IMR-90 (cell line): ENCODE measurements around the gene NAV2. TPM values are rescaled to one million over a fixed set of nuclear protein-coding genes. Genes with fewer than 3 reads are reported as not detected.

Source experiments
- ATAC-seq: fragments of 200-7000 bp; cut with Tn5 transposase; 2 replicates; pipeline ENCODE4 v1.9.1; 2020; ENCODE audit warnings: low read depth, mild to moderate bottlenecking, moderate library complexity
- BruUV-seq: library from RNA; stranded (reverse); fragments of 400-500 nt; replicated peaks from 2 replicates; lab custom pipeline; 2021; lab: Mats Ljungman, UMichigan
- CTCF ChIA-PET: fragments of 300-600 bp; formaldehyde crosslinking; extraction: SDS; loops from one replicate; lab custom pipeline; 2021; ENCODE audit warnings: antibody characterized with exemption; lab: Yijun Ruan, JAX
- POLR2A ChIA-PET: fragments of 300-600 bp; sonication (Branson Sonifier 250); formaldehyde crosslinking; loops from one replicate; lab custom pipeline; 2022; ENCODE audit warnings: antibody characterized with exemption; ENCODE audit not compliant: unreplicated experiment; lab: Charles Lee
- DNase-seq: peaks from one replicate; pipeline ENCODE4 v3.0.0; 2013
- H2AFZ ChIP-seq: replicated peaks from 2 replicates; pipeline ENCODE3; 2013; ENCODE audit warnings: low read length, mild to moderate bottlenecking; ENCODE audit not compliant: poor library complexity
- H2AK5ac ChIP-seq: 2 replicates; pipeline ENCODE4 v1.6.1; 2013; ENCODE audit warnings: low read depth, low read length, inconsistent platforms
- H2AK9ac ChIP-seq: replicated peaks from 2 replicates; pipeline ENCODE3; 2013; ENCODE audit warnings: mild to moderate bottlenecking, low read depth, low read length, moderate library complexity; ENCODE audit not compliant: poor library complexity
- H2BK120ac ChIP-seq: 2 replicates; pipeline ENCODE4 v1.6.1; 2013; ENCODE audit warnings: low read depth, low read length, inconsistent platforms
- H2BK15ac ChIP-seq: 3 replicates; pipeline ENCODE4 v1.6.1; 2013; ENCODE audit warnings: low read depth, low read length, inconsistent platforms
- H2BK20ac ChIP-seq: 2 replicates; pipeline ENCODE4 v1.6.1; 2013; ENCODE audit warnings: low read depth, mild to moderate bottlenecking, inconsistent platforms, low read length, moderate library complexity
- H2BK5ac ChIP-seq: 2 replicates; pipeline ENCODE4 v1.6.1; 2013; ENCODE audit warnings: mild to moderate bottlenecking, low read depth, low read length, inconsistent platforms; ENCODE audit not compliant: poor library complexity, severe bottlenecking
- H3K14ac ChIP-seq: replicated peaks from 2 replicates; pipeline ENCODE4 v1.6.1; 2013; ENCODE audit warnings: low read depth, low read length, inconsistent platforms
- H3K18ac ChIP-seq: 2 replicates; pipeline ENCODE4 v1.6.1; 2013; ENCODE audit warnings: low read depth, low read length, control low read depth
- H3K23ac ChIP-seq: 2 replicates; pipeline ENCODE4 v1.6.1; 2013; ENCODE audit warnings: low read depth, low read length, inconsistent platforms
- H3K27ac ChIP-seq: 2 replicates; pipeline ENCODE4 v1.5.1; 2013; ENCODE audit warnings: mild to moderate bottlenecking, control low read depth, low read length; ENCODE audit not compliant: insufficient read depth
- H3K27me3 ChIP-seq: 2 replicates; pipeline ENCODE4 v1.6.1; 2013; ENCODE audit warnings: low read length; ENCODE audit not compliant: control insufficient read depth, insufficient read depth
- H3K36me3 ChIP-seq: 2 replicates; pipeline ENCODE4 v1.6.1; 2013; ENCODE audit warnings: low read length, mixed read lengths; ENCODE audit not compliant: control insufficient read depth, insufficient read depth
- H3K4ac ChIP-seq: 2 replicates; pipeline ENCODE4 v1.6.1; 2013; ENCODE audit warnings: low read depth, low read length, inconsistent platforms
- H3K4me1 ChIP-seq: 2 replicates; pipeline ENCODE4 v1.6.1; 2013; ENCODE audit warnings: low read length, mixed read lengths; ENCODE audit not compliant: control insufficient read depth, insufficient read depth
- H3K4me2 ChIP-seq: 2 replicates; pipeline ENCODE4 v1.6.1; 2013; ENCODE audit warnings: low read depth, mild to moderate bottlenecking, control low read depth, low read length, moderate library complexity
- H3K4me3 ChIP-seq: 2 replicates; pipeline ENCODE4 v1.5.1; 2013; ENCODE audit warnings: low read depth, mild to moderate bottlenecking, control low read depth, low read length, moderate library complexity; ENCODE audit not compliant: insufficient read depth
- H3K56ac ChIP-seq: 2 replicates; pipeline ENCODE4 v1.6.1; 2013; ENCODE audit warnings: low read length, inconsistent platforms; ENCODE audit not compliant: insufficient read depth; ENCODE audit errors: extremely low read depth
- H3K79me1 ChIP-seq, 2 experiments: 2 replicates each; pipeline ENCODE4 v1.6.1; 2013; ENCODE audit warnings: low read length in 2 of 2, inconsistent platforms in 1 of 2, low read depth in 1 of 2
- H3K9ac ChIP-seq: 2 replicates; pipeline ENCODE4 v1.6.1; 2013; ENCODE audit warnings: low read depth, low read length, control low read depth
- H3K9me1 ChIP-seq: 2 replicates; pipeline ENCODE4 v1.6.1; 2013; ENCODE audit warnings: low read length, inconsistent platforms; ENCODE audit not compliant: insufficient read depth
- H3K9me3 ChIP-seq: 2 replicates; pipeline ENCODE4 v1.6.1; 2013; ENCODE audit warnings: low read length; ENCODE audit not compliant: control insufficient read depth, insufficient read depth
- H4K20me1 ChIP-seq: 2 replicates; pipeline ENCODE4 v1.6.1; 2013; ENCODE audit warnings: low read length, inconsistent platforms; ENCODE audit not compliant: insufficient read depth
- H4K5ac ChIP-seq: 2 replicates; pipeline ENCODE4 v1.6.1; 2013; ENCODE audit warnings: mild to moderate bottlenecking, low read depth, low read length, control low read depth
- H4K8ac ChIP-seq, 2 experiments: 2 replicates each; pipeline ENCODE4 v1.6.1; 2013; ENCODE audit warnings: low read depth in 2 of 2, low read length in 2 of 2, control low read depth in 1 of 2, inconsistent platforms in 1 of 2
- H4K91ac ChIP-seq: 2 replicates; pipeline ENCODE4 v1.6.1; 2013; ENCODE audit warnings: low read depth, low read length, inconsistent platforms; ENCODE audit not compliant: insufficient read depth
- CEBPB ChIP-seq: IDR thresholded peaks from 2 replicates; pipeline ENCODE4 v1.6.1; 2012; ENCODE audit warnings: low read depth, low read length, improper control_type of control experiment
- CHD1 ChIP-seq: IDR thresholded peaks from 2 replicates; pipeline ENCODE4 v1.6.1; 2012; ENCODE audit warnings: low read depth, low read length, improper control_type of control experiment
- FOS ChIP-seq: fragments of 150-350 bp; IDR thresholded peaks from 2 replicates; pipeline ENCODE4 v1.6.1; 2016; ENCODE audit warnings: low read depth, low read length
- MAFK ChIP-seq: IDR thresholded peaks from 2 replicates; pipeline ENCODE4 v1.6.1; 2012; ENCODE audit warnings: low read depth, low read length, improper control_type of control experiment
- MAZ ChIP-seq: IDR thresholded peaks from 2 replicates; pipeline ENCODE4 v1.6.1; 2012; ENCODE audit warnings: low read depth, mild to moderate bottlenecking, low read length, improper control_type of control experiment, moderate library complexity, borderline replicate concordance
- NFE2L2 ChIP-seq: fragments of 150-350 bp; IDR thresholded peaks from 2 replicates; pipeline ENCODE4 v1.6.1; 2016; ENCODE audit warnings: low read depth, mild to moderate bottlenecking, low read length
- RAD21 ChIP-seq: IDR thresholded peaks from 2 replicates; pipeline ENCODE4 v1.6.1; 2012; ENCODE audit warnings: low read length, improper control_type of control experiment
- RCOR1 ChIP-seq: IDR thresholded peaks from 2 replicates; pipeline ENCODE4 v1.6.1; 2012; ENCODE audit warnings: mild to moderate bottlenecking, low read length, improper control_type of control experiment; ENCODE audit not compliant: insufficient replicate concordance
- RFX5 ChIP-seq: IDR thresholded peaks from 2 replicates; pipeline ENCODE4 v1.8.0; 2012; ENCODE audit warnings: low read depth, mild to moderate bottlenecking, low read length, moderate library complexity
- SMC3 ChIP-seq: fragments of 150-350 bp; IDR thresholded peaks from 2 replicates; pipeline ENCODE4 v1.6.1; 2016; ENCODE audit warnings: low read depth, mild to moderate bottlenecking, antibody characterized with exemption, low read length, moderate library complexity
- WGBS, 2 experiments: methylation state at CpG; one replicate each; pipeline versions ENCODE4 v1.1.5 to v1.1.7; 2013; ENCODE audit warnings: missing lambda C conversion rate in 2 of 2; ENCODE audit not compliant: insufficient read length in 1 of 2; ENCODE audit errors: extremely low coverage in 2 of 2; 5-methylcytosine and 5-hydroxymethylcytosine counted together
- dilution Hi-C: fragments of 300-500 bp; cut with HindIII; formaldehyde crosslinking; loops from one replicate; pipeline ENCODE4 v1.14.3; 2018; ENCODE audit warnings: low sequenced_read_pairs; ENCODE audit not compliant: unreplicated experiment
- in situ Hi-C: fragments of 300-500 bp; cut with MboI; formaldehyde crosslinking; loops from 3 replicates; pipeline ENCODE4 v1.14.3; 2019; ENCODE audit warnings: low sequenced_read_pairs, inconsistent platforms, mixed read lengths
- intact Hi-C: fragments of 100-400 bp; cut with micrococcal nuclease; formaldehyde crosslinking; loops from 2 replicates; pipeline ENCODE4 v1.10.0; 2022
- polyA plus RNA-seq, 3 experiments: library from polyadenylated mRNA; depleted of rRNA; stranded (reverse); fragments of >200 nt; gene quantifications; 2 replicates each; pipeline ENCODE4 v1.2.3, GENCODE V29; 2012; ENCODE audit warnings: low replicate concordance in 1 of 3
- total RNA-seq: library from RNA; depleted of rRNA; stranded (reverse); fragments of >200 nt; gene quantifications from 2 replicates; pipeline ENCODE4 v1.2.3, GENCODE V29; 2012
- TF ChIP-seq, protein P1 (sequence below): conservative IDR thresholded peaks from 2 replicates; pipeline ENCODE4 v1.5.1; 2012; ENCODE audit warnings: mild to moderate bottlenecking, low read depth, low read length, improper control_type of control experiment
- TF ChIP-seq, protein P2 (sequence below): fragments of 150-350 bp; IDR thresholded peaks from 2 replicates; pipeline ENCODE4 v1.6.1; 2016; ENCODE audit warnings: low read depth, mild to moderate bottlenecking, low read length, moderate library complexity, borderline replicate concordance
- TF ChIP-seq, protein P3 (sequence below): fragments of 150-350 bp; IDR thresholded peaks from 2 replicates; pipeline ENCODE4 v1.6.1; 2017; ENCODE audit warnings: mild to moderate bottlenecking, antibody characterized with exemption, low read length, low read depth

Gene NAV2
- total and polyA plus RNA-seq, 2 of the 4 experiments (the other 2 are of a cell fraction), result 4.5 to 12.6 TPM

DNA sequence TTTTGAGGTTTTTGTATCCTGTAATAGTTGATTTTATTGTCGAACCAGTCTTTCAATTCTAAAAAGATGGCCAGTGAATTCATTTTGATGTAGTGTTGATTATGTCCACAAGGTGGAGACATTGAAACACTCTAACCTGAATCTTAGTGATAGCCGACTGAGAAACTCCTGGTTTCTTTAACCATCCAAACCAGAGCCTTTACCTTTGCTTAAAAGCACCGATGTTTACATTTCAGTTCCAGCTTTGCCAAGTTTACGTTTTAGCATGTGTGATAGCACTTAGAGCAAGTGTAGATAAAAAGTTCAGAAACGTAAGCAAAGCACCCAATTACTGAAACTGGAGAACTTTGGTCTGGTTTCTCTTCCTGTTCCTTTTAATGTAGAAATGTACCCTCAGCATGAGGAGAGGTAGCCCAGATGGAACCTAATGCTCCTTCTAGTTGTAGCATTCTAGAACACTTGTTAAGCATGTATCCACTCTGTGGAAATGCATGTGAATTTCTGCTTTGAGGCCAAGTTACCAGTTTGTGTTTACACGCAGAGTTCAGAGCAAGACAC, 239.0 kb downstream of the NAV2 start:
- Histone ChIP-seq H2BK15ac (no peak overlapping the region), H4K5ac (no peak overlapping the region), H2AFZ (no peak overlapping the region), H3K27me3 (no peaks in the 10 kb centered on the region), H3K4me2 (peak overlapping the region; percentile 94), H3K56ac (no peak overlapping the region), H3K4me3 (no peak overlapping the region; the same call in 1 of the 2 replicates), H4K8ac (no peak overlapping the region), H2BK120ac (peak overlapping the region; percentile 23; the same call in 1 of the 2 replicates), H3K18ac (peak overlapping the region; percentile 46; the same call in 1 of the 2 replicates), H3K9me1 (peaks cover 10% of the 10 kb centered on the region; the same call in 1 of the 2 replicates), H4K20me1 (peaks cover 15% of the 10 kb centered on the region; the same call in 1 of the 2 replicates), H3K9ac (no peak overlapping the region; the same call in 1 of the 2 replicates), H3K36me3 (peaks cover 12% of the 10 kb centered on the region), H2AK5ac (peak overlapping the region; percentile 27; the same call in 1 of the 2 replicates), H2BK20ac (0 out of 2 replicates have a peak overlapping the region, but pooled peaks have one; percentile 27), H3K23ac (no peak overlapping the region), H3K4me1 (peaks cover 15% of the 10 kb centered on the region), H4K91ac (no peak overlapping the region), H3K27ac (no peak overlapping the region), H2AK9ac (no peak overlapping the region), H3K79me1 (peaks cover 9 to 35% of the 10 kb centered on the region in 2 experiments), H3K4ac (no peak overlapping the region), H2BK5ac (no peak overlapping the region), H3K9me3 (no peaks in the 10 kb centered on the region), H3K14ac (no peak overlapping the region)
- POLR2A ChIA-PET, result no interaction called here
- no CpG with 5 or more reads among the region's 6 CpGs for WGBS, 2 experiments
- intact Hi-C loops, result loop anchor here (1.0 to 2.0 kb wide), 5 partner anchors 46 to 403 kb away; no protein-coding TSS in a partner anchor
- in situ Hi-C loops, result no loop called here
- peak; percentile 75 for TF ChIP-seq RAD21
- TF ChIP-seq MAZ, result no peak
- TF ChIP-seq, protein P1, sequence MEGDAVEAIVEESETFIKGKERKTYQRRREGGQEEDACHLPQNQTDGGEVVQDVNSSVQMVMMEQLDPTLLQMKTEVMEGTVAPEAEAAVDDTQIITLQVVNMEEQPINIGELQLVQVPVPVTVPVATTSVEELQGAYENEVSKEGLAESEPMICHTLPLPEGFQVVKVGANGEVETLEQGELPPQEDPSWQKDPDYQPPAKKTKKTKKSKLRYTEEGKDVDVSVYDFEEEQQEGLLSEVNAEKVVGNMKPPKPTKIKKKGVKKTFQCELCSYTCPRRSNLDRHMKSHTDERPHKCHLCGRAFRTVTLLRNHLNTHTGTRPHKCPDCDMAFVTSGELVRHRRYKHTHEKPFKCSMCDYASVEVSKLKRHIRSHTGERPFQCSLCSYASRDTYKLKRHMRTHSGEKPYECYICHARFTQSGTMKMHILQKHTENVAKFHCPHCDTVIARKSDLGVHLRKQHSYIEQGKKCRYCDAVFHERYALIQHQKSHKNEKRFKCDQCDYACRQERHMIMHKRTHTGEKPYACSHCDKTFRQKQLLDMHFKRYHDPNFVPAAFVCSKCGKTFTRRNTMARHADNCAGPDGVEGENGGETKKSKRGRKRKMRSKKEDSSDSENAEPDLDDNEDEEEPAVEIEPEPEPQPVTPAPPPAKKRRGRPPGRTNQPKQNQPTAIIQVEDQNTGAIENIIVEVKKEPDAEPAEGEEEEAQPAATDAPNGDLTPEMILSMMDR, result peak; percentile 73
- TF ChIP-seq CEBPB, result no peak
- TF ChIP-seq RCOR1, result no peak
- no peak for TF ChIP-seq MAFK
- no peak for TF ChIP-seq CHD1
- no peak for TF ChIP-seq FOS
- no peak for TF ChIP-seq NFE2L2
- TF ChIP-seq, protein P2, sequence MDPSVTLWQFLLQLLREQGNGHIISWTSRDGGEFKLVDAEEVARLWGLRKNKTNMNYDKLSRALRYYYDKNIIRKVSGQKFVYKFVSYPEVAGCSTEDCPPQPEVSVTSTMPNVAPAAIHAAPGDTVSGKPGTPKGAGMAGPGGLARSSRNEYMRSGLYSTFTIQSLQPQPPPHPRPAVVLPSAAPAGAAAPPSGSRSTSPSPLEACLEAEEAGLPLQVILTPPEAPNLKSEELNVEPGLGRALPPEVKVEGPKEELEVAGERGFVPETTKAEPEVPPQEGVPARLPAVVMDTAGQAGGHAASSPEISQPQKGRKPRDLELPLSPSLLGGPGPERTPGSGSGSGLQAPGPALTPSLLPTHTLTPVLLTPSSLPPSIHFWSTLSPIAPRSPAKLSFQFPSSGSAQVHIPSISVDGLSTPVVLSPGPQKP, result no peak
- TF ChIP-seq, protein P3, sequence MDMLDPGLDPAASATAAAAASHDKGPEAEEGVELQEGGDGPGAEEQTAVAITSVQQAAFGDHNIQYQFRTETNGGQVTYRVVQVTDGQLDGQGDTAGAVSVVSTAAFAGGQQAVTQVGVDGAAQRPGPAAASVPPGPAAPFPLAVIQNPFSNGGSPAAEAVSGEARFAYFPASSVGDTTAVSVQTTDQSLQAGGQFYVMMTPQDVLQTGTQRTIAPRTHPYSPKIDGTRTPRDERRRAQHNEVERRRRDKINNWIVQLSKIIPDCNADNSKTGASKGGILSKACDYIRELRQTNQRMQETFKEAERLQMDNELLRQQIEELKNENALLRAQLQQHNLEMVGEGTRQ, result no peak
- peak; percentile 68 for TF ChIP-seq SMC3
- TF ChIP-seq RFX5, result no peak
- CTCF ChIA-PET, result interaction anchor here (0.7 to 3.7 kb wide), 6 partner anchors 12 to 183 kb away, joined by 3 to 23 read pairs (median 4); no protein-coding TSS in a partner anchor
- DNase-seq (peak; percentile 70), ATAC-seq (peak; percentile 69)
- dilution Hi-C loops, result no loop called here
- BruUV-seq, result no TSS peak
